Left kidney (tissue), 2 donors: ENCODE results near the gene XRCC4. TPM values are rescaled to one million over a fixed set of nuclear protein-coding genes. Genes with fewer than 3 reads are reported as not detected.

ENCODE experiments used
- DNase-seq: peaks from one replicate; pipeline ENCODE4 v3.0.0-alpha.2; 2013
- polyA plus RNA-seq: library from polyadenylated mRNA; unstranded; fragments of 120-200 nt; gene quantifications from one replicate; pipeline ENCODE4 v1.2.1, GENCODE V29; 2013; ENCODE audit not compliant: insufficient read length

Gene XRCC4
- polyA plus RNA-seq, 1 donor: 14.2 TPM

GRCh38 chr5:83385812-83386211 is 308.5 kb downstream of the XRCC4 start:
- DNase-seq: no peak

- no peak for DNase-seq
Measured at GRCh38 chr5:83387041-83387440, 309.7 kb downstream of the XRCC4 start.

GRCh38 chr5:83388608-83389007 is 311.3 kb downstream of the XRCC4 start:
- DNase-seq: no peak

DNA sequence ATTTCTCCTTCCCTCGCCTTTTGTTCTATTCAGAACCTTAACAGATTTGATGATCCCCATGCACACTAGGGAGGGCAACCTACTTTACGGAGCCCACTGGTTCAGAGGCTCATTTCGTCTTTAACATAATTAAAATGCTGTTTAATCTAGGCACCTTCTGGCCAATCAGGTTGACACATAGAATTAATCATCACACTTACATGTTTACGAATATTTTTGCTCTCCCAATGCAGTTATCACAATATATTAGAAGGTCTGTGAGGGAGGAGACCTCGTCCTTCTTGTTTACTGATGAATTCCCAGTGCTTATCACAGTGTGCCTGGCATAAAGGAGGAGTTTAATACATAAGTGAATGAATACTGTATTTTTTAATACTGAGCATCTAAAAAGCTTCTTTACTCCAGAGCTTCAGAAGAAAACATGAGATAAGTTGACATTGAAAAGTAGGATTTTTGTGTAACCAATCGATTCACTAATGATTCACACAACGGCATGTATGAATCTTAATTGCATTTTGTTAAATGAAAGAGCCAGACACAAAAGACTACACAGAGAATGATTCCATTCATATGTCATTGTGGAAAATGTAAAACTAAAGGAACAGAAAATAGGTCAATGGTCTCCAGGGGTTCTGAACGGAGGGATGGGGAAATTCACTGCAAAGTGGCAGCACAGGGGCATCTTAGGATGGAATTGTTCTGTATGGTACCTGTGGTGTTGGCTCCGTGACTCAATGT is 315.6 kb downstream of the XRCC4 start:
- no peak for DNase-seq

- no peak for DNase-seq
Measured at GRCh38 chr5:83393504-83393866, 316.1 kb downstream of the XRCC4 start.

- no peak for DNase-seq
Measured at GRCh38 chr5:83394190-83394589, 316.8 kb downstream of the XRCC4 start.

- no peak for DNase-seq
Measured at GRCh38 chr5:83396662-83397061, 319.3 kb downstream of the XRCC4 start.

GRCh38 chr5:83397658-83398057 is 320.3 kb downstream of the XRCC4 start:
- DNase-seq: no peak

DNA sequence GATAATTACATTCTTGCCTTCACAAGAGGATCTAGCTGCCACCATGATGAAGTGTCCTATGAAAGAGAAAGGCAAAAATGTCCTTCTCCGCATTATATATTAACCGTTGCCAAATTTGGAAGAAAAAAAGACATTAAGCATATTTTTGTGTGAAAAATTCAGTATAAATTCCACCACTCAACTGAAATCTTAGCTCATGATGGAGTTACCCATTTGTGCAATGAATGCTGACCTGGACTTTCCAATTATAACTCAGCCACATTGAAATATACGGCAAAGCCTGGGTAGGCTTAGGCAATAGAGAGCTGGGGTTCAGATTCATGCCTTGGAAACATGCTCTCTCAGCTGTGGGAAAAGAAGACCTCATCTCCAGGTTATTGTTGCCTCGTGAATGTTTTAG is 322.9 kb downstream of the XRCC4 start:
- no peak for DNase-seq

- DNase-seq: no peak
Measured at GRCh38 chr5:83400701-83401100, 323.4 kb downstream of the XRCC4 start.

DNA sequence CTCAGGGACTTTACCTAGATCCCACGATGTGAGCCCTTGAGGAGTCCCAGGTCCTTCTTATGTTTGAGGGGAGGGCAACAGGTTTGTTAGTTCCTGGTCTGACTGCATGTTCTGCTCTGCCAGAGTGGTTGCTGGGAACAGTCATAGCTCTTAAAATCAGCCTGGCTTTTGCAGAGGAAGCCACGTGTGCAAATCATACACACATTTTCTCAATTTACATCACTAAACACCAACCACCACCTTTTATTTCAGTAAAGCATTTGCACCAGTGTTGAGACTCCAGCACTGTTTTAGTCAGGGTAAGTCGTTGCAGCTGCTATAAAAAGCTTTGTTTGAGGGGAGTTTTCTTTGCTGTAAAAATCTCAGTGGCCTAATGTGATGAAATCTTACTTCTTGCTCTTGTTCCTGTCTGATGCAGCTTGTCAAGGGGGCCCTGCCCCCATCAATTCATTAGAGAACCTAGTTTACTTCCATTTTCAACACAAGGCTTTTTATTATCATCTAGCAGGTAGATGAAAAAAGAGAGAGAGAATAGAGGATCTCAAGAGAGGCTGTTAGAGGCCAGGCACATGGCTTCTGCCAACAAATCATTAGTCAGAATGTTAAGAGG is 323.9 kb downstream of the XRCC4 start:
- DNase-seq: no peak

- no peak for DNase-seq
Measured at GRCh38 chr5:83401775-83402174, 324.4 kb downstream of the XRCC4 start.

Other genes with a start within 250 kb of the XRCC4 start
- gene TMEM167A, start 153 bp upstream of the XRCC4 start, polyA plus RNA-seq: 109 TPM